HG03060 (cell line): ENCODE data around the gene MFAP1.
"Not testable (repeated sequence)": the region's sequence is repeated elsewhere in the genome, so short reads cannot be mapped to it uniquely, and the experiment has no call there.

Experiments
- ATAC-seq: cut with Tn5 transposase; IDR thresholded peaks from one replicate; pipeline ENCODE4 v1.9.1; 2021; ENCODE audit warnings: low read depth, moderate number of reproducible peaks; ENCODE audit not compliant: unreplicated experiment

Gene MFAP1

GRCh38 chr15:43825305-43825704, 815 bp upstream of the MFAP1 start:
- not testable (repeated sequence) for ATAC-seq

- ATAC-seq, result no peak
These were observed 3.0 kb downstream of the MFAP1 start for GRCh38 chr15:43821505-43821904.

- not testable (repeated sequence) for ATAC-seq
These were observed 9.4 kb downstream of the MFAP1 start for GRCh38 chr15:43815064-43815463.

GRCh38 chr15:43808960-43809678, 15.4 kb downstream of the MFAP1 start:
- ATAC-seq, result no peak

DNA sequence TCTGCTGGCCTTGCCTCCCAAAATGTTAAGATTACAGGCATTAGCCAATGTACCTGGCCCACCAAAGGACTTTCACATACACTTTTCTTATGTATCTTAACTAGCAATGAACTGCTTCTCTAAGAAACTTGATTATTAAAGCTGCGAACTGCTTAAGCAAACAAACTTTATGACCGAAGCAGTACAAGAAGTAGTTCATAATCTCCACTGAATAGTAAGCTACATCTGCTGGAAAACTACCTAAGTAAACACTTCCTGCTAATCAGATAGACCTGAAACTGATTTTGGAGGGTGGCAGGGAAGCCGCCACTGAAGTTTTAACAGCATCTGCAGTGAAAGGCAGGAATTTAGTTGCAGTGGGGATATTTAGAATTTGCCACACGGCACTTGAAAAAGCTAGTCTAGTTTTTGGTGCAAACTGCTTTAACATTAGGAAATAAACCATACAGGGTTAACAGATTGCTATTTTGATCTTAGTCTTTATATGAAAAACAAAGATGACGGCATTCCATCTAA, 16.0 kb downstream of the MFAP1 start:
- ATAC-seq, result no peak

DNA sequence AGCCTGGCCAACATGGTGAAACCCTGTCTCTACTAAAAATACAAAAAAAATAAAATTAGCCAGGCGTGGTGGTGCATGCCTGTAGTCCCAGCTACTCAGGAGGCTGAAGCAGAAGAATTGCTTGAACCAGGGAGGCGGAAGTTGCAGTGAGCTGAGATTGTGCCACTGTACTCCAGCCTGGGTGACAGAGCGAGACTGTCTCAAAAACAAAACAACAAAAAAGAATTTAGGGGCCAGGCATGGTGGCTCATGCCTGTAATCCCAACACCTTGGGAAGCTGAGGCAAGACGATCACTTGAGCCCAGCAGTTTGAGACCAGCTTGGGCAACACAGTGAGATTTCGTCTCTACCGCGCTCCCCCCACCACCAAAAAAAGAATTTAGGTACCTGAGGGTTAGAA, 21.8 kb downstream of the MFAP1 start:
- ATAC-seq, result not testable (repeated sequence)

DNA sequence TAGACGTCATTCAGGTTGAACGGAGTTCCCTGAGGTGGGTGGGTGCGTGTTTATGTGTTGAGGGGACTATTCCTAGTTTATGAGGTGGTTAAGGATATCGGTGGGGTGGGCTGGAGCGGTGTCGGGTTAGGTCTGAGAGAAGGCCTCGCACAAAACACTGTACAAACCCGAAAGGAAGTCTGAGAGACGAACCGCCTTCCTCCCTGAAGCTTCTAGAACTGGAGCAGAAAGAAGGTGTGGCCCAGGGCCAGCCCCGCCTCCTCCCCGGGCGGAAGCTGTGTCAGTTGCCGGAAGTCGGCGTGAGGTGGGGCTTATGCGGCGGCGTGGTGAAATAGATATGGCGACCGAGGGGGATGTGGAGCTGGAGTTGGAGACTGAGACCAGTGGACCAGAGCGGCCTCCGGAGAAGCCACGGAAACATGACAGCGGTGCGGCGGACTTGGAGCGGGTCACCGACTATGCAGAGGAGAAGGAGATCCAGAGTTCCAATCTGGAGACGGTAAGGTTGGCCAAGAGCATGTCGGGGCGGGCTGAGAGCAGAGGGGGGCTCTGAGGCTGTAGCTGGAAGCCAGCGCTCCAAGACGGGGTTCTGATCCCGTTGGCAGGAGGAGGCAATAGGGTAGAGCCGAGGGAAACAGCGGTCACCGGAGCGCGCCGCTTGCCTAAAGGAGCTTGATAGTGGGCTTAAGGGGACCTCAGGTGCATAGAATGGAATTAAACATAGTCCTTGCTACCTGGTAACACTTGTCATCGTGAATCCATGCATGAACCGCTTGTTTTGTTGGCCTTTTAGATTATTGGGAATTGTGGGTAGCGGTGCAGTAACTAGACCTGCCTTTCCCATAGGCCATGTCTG, 24.0 kb downstream of the MFAP1 start, which contains the start of gene HYPK:
Gene HYPK (plus strand): TSS at position 314 of the 856 bp plus-strand sequence. CDS start 24 bp downstream, at position 338.
- peak; percentile 55 for ATAC-seq

GRCh38 chr15:43799945-43800285, 24.6 kb downstream of the MFAP1 start, which contains the start of gene SERINC4:
Gene SERINC4 (minus strand): TSS chr15:43800220. CDS start chr15:43799986, 234 bp downstream.
- ATAC-seq, result no peak

- no peak for ATAC-seq
These were observed 25.1 kb downstream of the MFAP1 start for GRCh38 chr15:43799209-43799944.

- no peak for ATAC-seq
These were observed 27.9 kb downstream of the MFAP1 start for GRCh38 chr15:43796566-43796965.

- no peak for ATAC-seq
These were observed 28.5 kb downstream of the MFAP1 start for GRCh38 chr15:43795997-43796396.

- ATAC-seq, result no peak
These were observed 29.3 kb downstream of the MFAP1 start for GRCh38 chr15:43795197-43795596.

DNA sequence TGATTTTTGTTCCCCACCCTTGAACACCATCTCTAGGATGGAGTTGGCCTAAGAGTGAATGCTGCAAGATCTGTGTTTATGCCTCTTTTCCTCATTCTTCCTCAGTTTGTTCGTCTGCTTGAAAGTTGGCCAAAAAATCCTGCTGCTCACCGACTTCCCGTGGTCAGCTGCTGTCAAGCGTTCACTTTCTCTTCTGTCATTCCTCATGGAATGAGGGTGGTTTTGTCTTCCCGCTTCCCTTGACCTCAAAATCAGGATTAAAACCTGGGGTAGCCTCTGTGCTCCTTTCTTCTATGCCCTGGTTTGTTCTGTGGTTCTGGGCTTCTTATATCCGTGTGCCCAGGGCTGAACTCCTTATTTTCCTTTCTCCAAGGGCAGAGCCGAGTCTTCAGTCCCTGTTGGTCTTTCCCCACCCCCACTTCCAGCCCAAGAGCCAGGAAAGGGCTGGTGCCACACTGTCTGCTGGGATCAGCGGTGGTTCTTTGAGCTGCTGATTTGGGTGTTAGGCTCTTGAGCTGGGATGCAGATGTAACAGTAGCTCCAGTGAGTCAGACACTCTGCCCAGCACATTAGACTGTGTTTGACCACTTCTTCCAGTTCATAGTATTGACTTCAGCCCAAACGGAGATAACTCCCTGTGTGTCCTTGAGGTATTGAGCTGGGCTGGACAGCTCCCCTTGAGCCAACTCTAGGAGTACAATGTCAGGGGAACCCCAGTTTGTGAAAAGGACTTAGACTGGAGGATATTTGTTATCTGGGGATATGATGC, 30.0 kb downstream of the MFAP1 start:
- no peak for ATAC-seq

GRCh38 chr15:43793647-43794046, 30.8 kb downstream of the MFAP1 start:
- no peak for ATAC-seq

GRCh38 chr15:43792761-43793476, 31.6 kb downstream of the MFAP1 start:
- no peak for ATAC-seq

DNA sequence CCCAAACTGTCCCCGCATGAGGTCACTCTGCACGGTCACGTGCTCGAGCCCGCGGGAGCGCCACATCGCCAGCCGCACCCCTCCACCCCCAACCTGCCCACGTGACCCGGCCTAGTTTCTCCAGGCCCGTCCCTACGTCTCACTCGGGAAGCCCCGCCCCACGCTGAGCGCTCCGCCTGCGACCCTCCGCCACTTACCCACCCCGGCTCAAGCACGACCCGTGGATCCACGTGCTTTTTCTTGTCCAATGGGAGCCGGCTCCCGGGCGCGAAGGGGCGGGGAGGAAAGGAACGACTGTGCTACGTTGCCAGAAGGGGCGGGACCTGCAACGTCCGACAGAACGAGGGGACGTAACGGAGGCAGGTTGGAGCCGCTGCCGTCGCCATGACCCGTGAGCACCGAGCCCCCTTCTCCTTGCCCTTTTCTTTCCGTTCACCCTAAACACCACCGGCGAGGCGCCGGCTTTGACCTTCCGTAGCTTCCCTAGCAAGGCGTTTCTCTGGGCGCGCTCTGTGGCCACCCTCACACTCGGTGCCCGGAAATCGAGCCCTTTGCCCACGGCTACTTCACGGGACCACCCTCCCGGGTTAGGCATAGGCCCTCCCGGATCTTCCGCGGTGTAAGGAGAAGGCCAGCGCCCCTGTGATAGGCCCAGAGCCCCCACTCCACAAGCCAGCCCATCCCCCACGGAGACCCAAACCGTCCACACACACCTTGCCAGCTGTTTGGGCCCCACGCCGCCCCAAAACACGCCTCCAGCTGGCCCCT, 32.3 kb downstream of the MFAP1 start, which contains the start of gene SERF2:
Gene SERF2 (plus strand): TSS at position 328 of the 768 bp plus-strand sequence. CDS start 57 bp downstream, at position 385.
- ATAC-seq, result peak; percentile 78

DNA sequence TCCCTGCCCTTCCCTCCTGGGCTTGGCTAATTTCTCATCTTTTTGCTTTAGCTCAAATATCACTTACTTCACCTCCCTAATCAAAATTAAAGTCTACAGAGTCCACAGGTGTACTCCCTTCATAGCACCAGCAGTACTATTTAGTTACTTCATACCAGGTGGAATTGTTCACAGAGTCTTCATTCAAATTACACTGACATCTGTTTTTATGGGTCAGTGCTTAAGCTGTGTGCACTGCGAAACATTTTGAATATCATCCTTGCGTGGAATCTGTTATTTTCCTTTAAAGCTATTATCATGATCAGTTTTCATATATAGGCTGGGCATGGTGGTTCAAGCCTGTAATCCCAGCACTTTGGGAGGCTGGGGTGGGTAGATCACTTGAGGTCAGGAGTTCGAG, 35.1 kb downstream of the MFAP1 start:
- ATAC-seq, result no peak

DNA sequence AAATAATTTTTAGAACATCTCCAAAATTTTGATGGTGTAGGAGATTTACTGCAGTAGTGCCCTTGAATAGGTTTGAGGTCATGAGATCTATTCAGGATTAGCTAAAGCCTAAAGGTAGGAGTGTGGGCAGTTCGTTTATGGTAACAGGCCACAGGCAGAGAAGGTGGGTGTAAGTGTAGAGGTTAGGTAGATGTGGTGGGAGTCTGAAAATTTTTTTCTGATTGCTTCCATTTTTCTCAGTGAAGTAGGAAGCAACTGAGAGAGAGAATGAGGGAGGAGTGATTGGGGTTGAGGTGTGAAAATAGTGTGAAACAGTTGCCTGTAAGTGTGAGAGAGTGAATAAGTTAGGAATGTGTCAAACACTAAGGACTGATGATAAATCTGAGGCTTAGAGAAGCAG, 45.5 kb downstream of the MFAP1 start:
- no peak for ATAC-seq
